NB4 (cell line): ENCODE measurements around the gene RALB.
A peak's percentile ranks its signal among the peaks of the same experiment; 100 is the strongest.

Source experiments
- CTCF ChIP-seq: IDR thresholded peaks from one replicate; pipeline ENCODE4 v1.5.1; 2012; ENCODE audit warnings: low read depth, low read length
- POLR2A ChIP-seq: IDR thresholded peaks from 2 replicates; pipeline ENCODE4 v1.6.1; 2011; ENCODE audit warnings: mild to moderate bottlenecking; ENCODE audit not compliant: insufficient read length; ENCODE audit errors: extremely low read depth

- TF ChIP-seq POLR2A = no peak
- TF ChIP-seq CTCF = peak; percentile 54
Observed at GRCh38 chr2:120305296-120305695, 52.6 kb downstream of the RALB start.
